ENCODE results near the gene KRTAP4-7. TPM values are rescaled to one million over a fixed set of nuclear protein-coding genes. Genes with fewer than 3 reads are reported as not detected.

Gene KRTAP4-7
- total RNA-seq, 1 donor from 2014 or later, result not detected

DNA sequence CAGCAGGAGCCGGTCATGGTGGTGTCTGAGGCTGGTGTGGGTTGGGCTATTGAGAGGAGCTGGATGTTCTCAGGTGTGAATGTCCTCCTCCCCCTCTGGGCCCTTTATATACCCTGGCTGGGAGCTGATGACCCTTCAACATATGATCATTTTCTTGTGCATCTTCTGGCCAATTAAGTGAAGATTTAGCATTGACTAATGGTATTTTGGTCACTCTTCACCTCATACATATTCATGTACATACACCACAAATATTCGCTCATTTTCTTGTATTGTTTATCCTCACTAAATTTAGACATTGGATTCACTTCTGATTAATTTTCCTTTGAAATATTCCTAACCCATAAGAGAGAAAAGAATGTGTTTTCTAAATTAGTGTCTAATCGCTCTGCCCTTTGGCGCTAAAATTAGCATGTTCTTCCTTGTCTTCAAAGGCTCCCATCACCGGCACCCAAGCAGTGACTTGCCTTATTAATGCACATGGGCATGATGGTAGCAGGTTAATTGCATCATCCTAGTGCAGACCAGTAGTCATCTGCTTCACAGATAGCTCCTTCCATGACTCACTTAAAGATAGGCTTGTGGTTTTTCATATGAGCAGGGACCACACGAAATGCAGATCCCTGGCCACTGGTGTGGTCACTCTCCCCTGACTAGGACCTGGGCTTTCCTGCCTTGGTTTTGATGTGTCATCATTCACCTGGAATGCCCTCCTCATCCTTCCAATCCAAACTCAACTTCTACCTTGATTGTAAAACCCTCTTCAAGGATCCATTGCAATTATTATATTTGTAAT lies 17.9 kb upstream of the KRTAP4-7 start, which contains the start of gene KRTAP2-4:
KRTAP2-4 (minus strand) TSS at position 51 of the 796 bp plus-strand sequence; CDS start at position 17, 34 bp downstream.
- Histone ChIP-seq H3K4me1 (no peaks in the 10 kb centered on the region), H3K36me3 (no peaks in the 10 kb centered on the region), H3K79me2 (ENCODE audit: low read depth) (no peaks in the 10 kb centered on the region), H2AFZ (replicated peaks) (no peak within 1 kb of the TSS), H3F3A (ENCODE audit: low read depth) (no peaks in the 10 kb centered on the region), H3K27ac (no peak within 1 kb of the TSS), H3K9ac (no peak within 1 kb of the TSS), H3K27me3 (no peaks in the 10 kb centered on the region), H3K9me3 (ENCODE audit: low read depth) (no peaks in the 10 kb centered on the region), H3K4me2 (no peak within 1 kb of the TSS), H4K20me1 (ENCODE audit: low read depth) (no peaks in the 10 kb centered on the region), H3K4me3 (no peak within 1 kb of the TSS)
- H3K27ac Mint-ChIP-seq, result peak within 1 kb of the TSS; percentile 17
- no peaks in the 10 kb centered on the region for H3K9me3 Mint-ChIP-seq
- TF ChIP-seq, protein P1, sequence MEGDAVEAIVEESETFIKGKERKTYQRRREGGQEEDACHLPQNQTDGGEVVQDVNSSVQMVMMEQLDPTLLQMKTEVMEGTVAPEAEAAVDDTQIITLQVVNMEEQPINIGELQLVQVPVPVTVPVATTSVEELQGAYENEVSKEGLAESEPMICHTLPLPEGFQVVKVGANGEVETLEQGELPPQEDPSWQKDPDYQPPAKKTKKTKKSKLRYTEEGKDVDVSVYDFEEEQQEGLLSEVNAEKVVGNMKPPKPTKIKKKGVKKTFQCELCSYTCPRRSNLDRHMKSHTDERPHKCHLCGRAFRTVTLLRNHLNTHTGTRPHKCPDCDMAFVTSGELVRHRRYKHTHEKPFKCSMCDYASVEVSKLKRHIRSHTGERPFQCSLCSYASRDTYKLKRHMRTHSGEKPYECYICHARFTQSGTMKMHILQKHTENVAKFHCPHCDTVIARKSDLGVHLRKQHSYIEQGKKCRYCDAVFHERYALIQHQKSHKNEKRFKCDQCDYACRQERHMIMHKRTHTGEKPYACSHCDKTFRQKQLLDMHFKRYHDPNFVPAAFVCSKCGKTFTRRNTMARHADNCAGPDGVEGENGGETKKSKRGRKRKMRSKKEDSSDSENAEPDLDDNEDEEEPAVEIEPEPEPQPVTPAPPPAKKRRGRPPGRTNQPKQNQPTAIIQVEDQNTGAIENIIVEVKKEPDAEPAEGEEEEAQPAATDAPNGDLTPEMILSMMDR (IDR thresholded peaks at IDR 0.05), result no peak
- TF ChIP-seq EZH2phosphoT487 (IDR thresholded peaks at IDR 0.05), result no peak
- no peak for TF ChIP-seq EZH2 (IDR thresholded peaks at IDR 0.05)
- no peak within 1 kb of the TSS for H3K4me3 Mint-ChIP-seq
- DNase-seq (ENCODE audit: low spot score), result no peak
- no peaks in the 10 kb centered on the region for H3K36me3 Mint-ChIP-seq
- no peaks in the 10 kb centered on the region for H3K27me3 Mint-ChIP-seq (ENCODE audit: insufficient read depth, low read depth)
- no peaks in the 10 kb centered on the region for H3K4me1 Mint-ChIP-seq

DNA sequence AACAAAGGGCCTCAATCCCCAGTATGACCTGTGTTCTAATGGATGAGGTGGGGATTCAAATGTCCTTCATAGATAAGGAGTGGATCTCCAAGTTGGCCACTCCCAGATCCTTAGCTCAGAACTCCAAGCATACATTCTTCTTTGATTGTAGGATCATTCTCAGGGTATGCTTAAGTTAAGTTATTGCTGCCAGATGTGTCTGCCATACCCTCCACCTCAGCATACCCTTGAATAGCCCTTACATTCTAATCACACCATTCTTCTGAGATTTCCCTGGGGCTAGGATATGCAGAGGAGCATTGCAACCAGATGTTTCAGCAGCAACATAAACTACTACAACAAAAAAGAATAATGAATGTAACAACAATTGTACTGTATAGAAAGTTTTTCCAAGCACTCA lies 16.7 kb upstream of the KRTAP4-7 start:
- Histone ChIP-seq H4K20me1 (ENCODE audit: low read depth) (no peaks in the 10 kb centered on the region), H3K79me2 (ENCODE audit: low read depth) (no peaks in the 10 kb centered on the region), H3K27ac (no peak overlapping the region), H3K9ac (no peak overlapping the region), H3K27me3 (no peaks in the 10 kb centered on the region), H3K9me3 (ENCODE audit: low read depth) (no peaks in the 10 kb centered on the region), H3F3A (ENCODE audit: low read depth) (no peaks in the 10 kb centered on the region), H2AFZ (replicated peaks) (no peak overlapping the region), H3K4me3 (no peak overlapping the region), H3K36me3 (no peaks in the 10 kb centered on the region), H3K4me2 (no peak overlapping the region), H3K4me1 (no peaks in the 10 kb centered on the region)
- Mint-ChIP-seq H3K27ac (no peak overlapping the region), H3K4me3 (no peak overlapping the region), H3K27me3 (ENCODE audit: insufficient read depth, low read depth) (no peaks in the 10 kb centered on the region), H3K9me3 (no peaks in the 10 kb centered on the region), H3K36me3 (no peaks in the 10 kb centered on the region), H3K4me1 (no peaks in the 10 kb centered on the region)
- DNase-seq (ENCODE audit: low spot score), result no peak
- TF ChIP-seq, protein P1 (IDR thresholded peaks at IDR 0.05), result no peak
- TF ChIP-seq EZH2 (IDR thresholded peaks at IDR 0.05), result no peak
- no peak for TF ChIP-seq EZH2phosphoT487 (IDR thresholded peaks at IDR 0.05)

DNA sequence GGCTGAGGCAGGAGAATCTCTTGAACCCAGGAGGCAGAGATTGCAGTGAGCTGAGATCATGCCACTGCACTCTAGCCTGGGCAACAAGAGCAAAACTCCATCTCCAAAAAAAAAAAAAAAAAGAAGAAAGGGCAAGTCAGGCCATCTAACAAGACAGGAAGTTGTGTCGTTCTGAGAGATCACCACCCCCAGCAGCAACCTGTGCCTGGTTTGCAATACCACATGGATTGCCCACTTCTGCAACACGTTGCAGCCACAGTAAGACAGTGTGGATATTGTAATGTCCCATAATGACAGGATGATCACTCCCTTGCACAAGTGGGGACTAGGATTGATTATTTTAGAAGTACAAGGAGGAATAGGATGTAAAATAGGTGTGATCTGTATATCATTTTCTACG lies 14.9 kb upstream of the KRTAP4-7 start:
- no peaks in the 10 kb centered on the region for H3K9me3 Mint-ChIP-seq
- Histone ChIP-seq H3K9me3 (ENCODE audit: low read depth) (no peaks in the 10 kb centered on the region), H3K27ac (no peak overlapping the region), H3K4me3 (no peak overlapping the region), H3K27me3 (no peaks in the 10 kb centered on the region), H3K36me3 (no peaks in the 10 kb centered on the region), H2AFZ (replicated peaks) (no peak overlapping the region), H3K79me2 (ENCODE audit: low read depth) (no peaks in the 10 kb centered on the region), H3K4me2 (no peak overlapping the region), H3K9ac (no peak overlapping the region), H3F3A (ENCODE audit: low read depth) (no peaks in the 10 kb centered on the region), H3K4me1 (no peaks in the 10 kb centered on the region), H4K20me1 (ENCODE audit: low read depth) (no peaks in the 10 kb centered on the region)
- no peaks in the 10 kb centered on the region for H3K4me1 Mint-ChIP-seq
- H3K27ac Mint-ChIP-seq, result no peak overlapping the region
- H3K36me3 Mint-ChIP-seq, result no peaks in the 10 kb centered on the region
- DNase-seq (ENCODE audit: low spot score), result no peak
- TF ChIP-seq, protein P1 (IDR thresholded peaks at IDR 0.05), result no peak
- TF ChIP-seq EZH2 (IDR thresholded peaks at IDR 0.05) (no peak), EZH2phosphoT487 (IDR thresholded peaks at IDR 0.05) (no peak)
- no peak overlapping the region for H3K4me3 Mint-ChIP-seq
- no peaks in the 10 kb centered on the region for H3K27me3 Mint-ChIP-seq (ENCODE audit: insufficient read depth, low read depth)
